ENCODE results near the gene SHISA9.

SHISA9 gene

GRCh38 chr16:13155377-13155776 is 254.0 kb downstream of the SHISA9 start:
- TF ChIP-seq POLR2AphosphoS5 (IDR thresholded peaks at IDR 0.05; ENCODE audit: low read depth, low read length), result no peak
- TF ChIP-seq REST (IDR thresholded peaks at IDR 0.05; ENCODE audit: insufficient read depth in 1 of 2, low read depth in 2 of 2, low read length in 2 of 2), result no peak
- TF ChIP-seq TAF1 (IDR thresholded peaks at IDR 0.05; ENCODE audit: borderline replicate concordance, insufficient read depth, low read length), result no peak
- no peak for TF ChIP-seq FOXP2 (optimal IDR thresholded peaks at IDR 0.05; ENCODE audit: borderline replicate concordance, extremely low read depth, extremely low read length, insufficient read depth)
- no peak for TF ChIP-seq SIN3A (IDR thresholded peaks at IDR 0.05; ENCODE audit: borderline replicate concordance, insufficient read depth, low read length)

GRCh38 chr16:13155780-13156179 is 254.4 kb downstream of the SHISA9 start:
- TF ChIP-seq REST (IDR thresholded peaks at IDR 0.05; ENCODE audit: insufficient read depth in 1 of 2, low read depth in 2 of 2, low read length in 2 of 2) (no peak), SIN3A (IDR thresholded peaks at IDR 0.05; ENCODE audit: borderline replicate concordance, insufficient read depth, low read length) (no peak), FOXP2 (optimal IDR thresholded peaks at IDR 0.05; ENCODE audit: borderline replicate concordance, extremely low read depth, extremely low read length, insufficient read depth) (no peak), TAF1 (IDR thresholded peaks at IDR 0.05; ENCODE audit: borderline replicate concordance, insufficient read depth, low read length) (no peak), POLR2AphosphoS5 (IDR thresholded peaks at IDR 0.05; ENCODE audit: low read depth, low read length) (no peak)

- no peak for TF ChIP-seq SIN3A (IDR thresholded peaks at IDR 0.05; ENCODE audit: borderline replicate concordance, insufficient read depth, low read length)
- TF ChIP-seq TAF1 (IDR thresholded peaks at IDR 0.05; ENCODE audit: borderline replicate concordance, insufficient read depth, low read length), result no peak
- TF ChIP-seq REST (IDR thresholded peaks at IDR 0.05; ENCODE audit: insufficient read depth in 1 of 2, low read depth in 2 of 2, low read length in 2 of 2), result no peak
- TF ChIP-seq POLR2AphosphoS5 (IDR thresholded peaks at IDR 0.05; ENCODE audit: low read depth, low read length), result no peak
- TF ChIP-seq FOXP2 (optimal IDR thresholded peaks at IDR 0.05; ENCODE audit: borderline replicate concordance, extremely low read depth, extremely low read length, insufficient read depth), result no peak
Measured at GRCh38 chr16:13157082-13157481, 255.7 kb downstream of the SHISA9 start.

GRCh38 chr16:13158427-13158826 is 257.0 kb downstream of the SHISA9 start:
- no peak for TF ChIP-seq TAF1 (IDR thresholded peaks at IDR 0.05; ENCODE audit: borderline replicate concordance, insufficient read depth, low read length)
- TF ChIP-seq POLR2AphosphoS5 (IDR thresholded peaks at IDR 0.05; ENCODE audit: low read depth, low read length), result no peak
- no peak for TF ChIP-seq FOXP2 (optimal IDR thresholded peaks at IDR 0.05; ENCODE audit: borderline replicate concordance, extremely low read depth, extremely low read length, insufficient read depth)
- no peak for TF ChIP-seq SIN3A (IDR thresholded peaks at IDR 0.05; ENCODE audit: borderline replicate concordance, insufficient read depth, low read length)
- no peak for TF ChIP-seq REST (IDR thresholded peaks at IDR 0.05; ENCODE audit: insufficient read depth in 1 of 2, low read depth in 2 of 2, low read length in 2 of 2)

- TF ChIP-seq REST (IDR thresholded peaks at IDR 0.05; ENCODE audit: insufficient read depth in 1 of 2, low read depth in 2 of 2, low read length in 2 of 2) (no peak), SIN3A (IDR thresholded peaks at IDR 0.05; ENCODE audit: borderline replicate concordance, insufficient read depth, low read length) (no peak), POLR2AphosphoS5 (IDR thresholded peaks at IDR 0.05; ENCODE audit: low read depth, low read length) (no peak)
Measured at GRCh38 chr16:13165024-13165423, 263.6 kb downstream of the SHISA9 start.
